ENCODE data around the gene FUOM.
A peak's percentile ranks its signal among the peaks of the same experiment; 100 is the strongest.
"Not testable (repeated sequence)": the region's sequence is repeated elsewhere in the genome, so short reads cannot be mapped to it uniquely, and the experiment has no call there.

Gene FUOM

DNA sequence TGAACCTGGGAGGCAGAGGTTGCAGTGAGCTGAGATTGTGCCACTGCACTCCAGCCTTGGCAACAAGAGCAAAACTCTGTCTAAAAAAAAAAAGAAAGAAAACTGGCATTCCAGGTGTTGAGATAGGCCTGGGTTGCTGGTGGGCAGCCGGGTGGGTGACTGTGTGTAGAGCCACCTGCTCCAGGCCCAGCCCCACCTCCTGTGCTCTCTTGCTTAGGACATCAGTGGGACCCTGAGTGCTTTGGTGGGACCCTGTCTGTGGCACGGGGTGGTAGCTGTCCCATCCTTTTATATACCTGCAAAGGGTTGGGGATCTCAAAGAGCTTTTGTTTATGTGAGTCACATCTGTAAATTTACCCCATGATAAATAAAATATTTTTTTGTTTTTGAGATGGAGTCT lies 27.4 kb upstream of the FUOM start:
- Histone ChIP-seq H3K4me3 (ENCODE audit: low read depth, low read length) (no peak overlapping the region), H3K9ac (ENCODE audit: low read depth, low read length) (no peak overlapping the region), H3K4me1 (ENCODE audit: control insufficient read depth, insufficient read depth, low read length) (no peaks in the 10 kb centered on the region), H3K36me3 (ENCODE audit: control insufficient read depth, insufficient read depth, low read length) (no peaks in the 10 kb centered on the region), H3K9me3 (ENCODE audit: control insufficient read depth, insufficient read depth, low read length) (no peaks in the 10 kb centered on the region), H3K27me3 (ENCODE audit: control insufficient read depth, insufficient read depth, low read length) (peaks cover 8% of the 10 kb centered on the region)

DNA sequence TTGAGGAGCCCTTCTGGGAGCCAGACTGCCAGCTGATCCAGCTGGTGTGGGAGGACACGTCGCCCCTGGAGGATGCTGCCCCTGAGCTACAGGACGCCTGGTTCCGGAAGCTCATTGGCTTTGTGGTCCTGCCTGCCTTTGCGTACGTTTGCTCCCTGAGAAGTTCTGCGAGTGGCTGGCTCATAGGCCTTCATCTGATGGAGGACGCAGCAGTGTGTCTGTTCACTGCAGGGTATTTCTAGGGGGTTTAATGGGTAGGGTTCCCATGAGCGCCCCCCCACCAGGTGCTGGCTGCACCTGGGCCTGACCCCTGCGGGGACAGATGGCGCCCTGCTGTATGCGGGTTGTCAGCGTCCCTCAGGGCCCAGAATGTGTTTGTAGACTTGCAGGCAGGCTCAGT lies 26.3 kb upstream of the FUOM start:
- Histone ChIP-seq H3K4me3 (ENCODE audit: low read depth, low read length) (no peak overlapping the region), H3K36me3 (ENCODE audit: control insufficient read depth, insufficient read depth, low read length) (no peaks in the 10 kb centered on the region), H3K4me1 (ENCODE audit: control insufficient read depth, insufficient read depth, low read length) (no peaks in the 10 kb centered on the region), H3K27me3 (ENCODE audit: control insufficient read depth, insufficient read depth, low read length) (peaks cover 14% of the 10 kb centered on the region), H3K9ac (ENCODE audit: low read depth, low read length) (no peak overlapping the region), H3K9me3 (ENCODE audit: control insufficient read depth, insufficient read depth, low read length) (no peaks in the 10 kb centered on the region)

DNA sequence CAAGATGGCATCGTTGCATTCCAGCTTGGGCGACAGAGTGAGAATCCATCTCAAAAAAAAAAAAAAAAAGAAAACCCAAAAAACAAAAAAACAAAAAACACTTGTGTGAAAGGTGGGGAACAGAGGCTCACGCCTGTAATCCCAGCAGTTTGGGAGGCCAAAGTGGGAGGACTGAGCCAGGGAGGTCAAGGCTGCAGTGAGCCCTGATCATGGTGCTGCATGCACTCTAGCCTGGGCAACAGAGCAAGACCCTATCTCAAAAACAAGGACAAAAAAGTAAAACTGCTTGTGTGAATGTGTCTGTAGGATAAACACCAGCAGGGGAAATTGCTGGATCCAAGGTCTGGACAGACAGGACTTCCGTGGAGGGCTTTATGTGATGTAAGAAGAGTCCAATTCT lies 25.7 kb upstream of the FUOM start:
- Histone ChIP-seq H3K9me3 (ENCODE audit: control insufficient read depth, insufficient read depth, low read length) (no peaks in the 10 kb centered on the region), H3K4me1 (ENCODE audit: control insufficient read depth, insufficient read depth, low read length) (no peaks in the 10 kb centered on the region), H3K36me3 (ENCODE audit: control insufficient read depth, insufficient read depth, low read length) (no peaks in the 10 kb centered on the region), H3K27me3 (ENCODE audit: control insufficient read depth, insufficient read depth, low read length) (peaks cover 15% of the 10 kb centered on the region), H3K4me3 (ENCODE audit: low read depth, low read length) (no peak overlapping the region), H3K9ac (ENCODE audit: low read depth, low read length) (no peak overlapping the region)

DNA sequence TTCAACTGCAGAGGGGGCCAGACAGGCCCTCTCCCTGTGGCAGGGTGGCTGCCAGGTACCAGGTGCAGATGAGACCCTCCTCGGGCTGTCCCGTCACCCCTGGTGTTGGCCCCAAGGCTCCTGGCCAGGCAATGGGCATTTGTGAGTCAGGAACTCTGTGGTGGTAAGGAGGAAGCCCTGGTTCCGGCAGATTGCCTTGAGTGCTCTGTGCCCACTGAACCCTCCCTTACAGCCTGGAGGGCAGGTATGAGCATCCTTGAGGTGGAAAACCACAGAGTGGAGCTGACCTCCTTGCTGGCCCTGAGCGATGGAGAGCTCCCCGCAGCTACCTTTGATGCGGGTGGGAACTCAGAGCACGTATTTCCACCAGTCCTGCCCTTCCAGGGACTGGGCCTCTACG lies 23.2 kb upstream of the FUOM start:
- Histone ChIP-seq H3K27me3 (ENCODE audit: control insufficient read depth, insufficient read depth, low read length) (peaks cover 40% of the 10 kb centered on the region), H3K4me1 (ENCODE audit: control insufficient read depth, insufficient read depth, low read length) (no peaks in the 10 kb centered on the region), H3K4me3 (ENCODE audit: low read depth, low read length) (no peak overlapping the region), H3K9ac (ENCODE audit: low read depth, low read length) (no peak overlapping the region), H3K36me3 (ENCODE audit: control insufficient read depth, insufficient read depth, low read length) (no peaks in the 10 kb centered on the region), H3K9me3 (ENCODE audit: control insufficient read depth, insufficient read depth, low read length) (no peaks in the 10 kb centered on the region)

DNA sequence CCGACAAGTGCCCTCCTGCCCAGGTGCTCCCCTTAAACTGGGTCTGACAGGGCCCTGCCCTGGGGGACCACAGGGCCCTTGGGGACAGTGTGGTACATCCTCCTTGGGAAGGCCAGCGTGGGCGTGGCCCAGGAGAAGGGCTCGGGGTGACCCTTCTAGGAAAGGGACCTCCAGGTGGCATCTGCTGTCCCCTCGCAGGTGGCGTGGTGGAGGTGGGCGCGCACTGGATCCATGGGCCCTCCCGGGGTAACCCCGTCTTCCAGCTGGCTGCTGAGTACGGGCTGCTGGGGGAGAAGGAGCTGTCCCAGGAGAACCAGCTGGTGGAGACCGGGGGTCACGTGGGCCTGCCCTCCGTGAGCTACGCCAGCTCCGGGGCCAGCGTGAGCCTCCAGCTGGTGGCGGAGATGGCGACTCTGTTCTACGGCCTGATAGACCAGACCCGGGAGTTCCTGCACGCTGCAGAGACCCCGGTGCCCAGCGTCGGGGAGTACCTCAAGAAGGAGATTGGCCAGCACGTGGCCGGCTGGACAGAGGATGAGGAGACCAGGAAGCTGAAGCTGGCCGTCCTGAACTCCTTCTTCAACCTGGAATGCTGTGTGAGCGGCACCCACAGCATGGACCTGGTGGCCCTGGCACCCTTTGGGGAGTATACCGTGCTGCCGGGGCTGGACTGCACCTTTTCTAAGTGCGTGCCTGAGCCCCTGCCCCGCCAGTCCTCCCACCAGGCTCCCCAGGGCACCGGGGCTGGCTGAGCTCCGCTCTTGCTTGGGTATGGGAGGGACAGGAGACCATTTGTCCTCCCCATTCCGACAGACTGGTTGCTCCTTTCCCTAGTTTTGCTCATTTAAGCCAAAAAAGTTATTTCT lies 22.2 kb upstream of the FUOM start:
- H3K9me3 ChIP-seq (ENCODE audit: control insufficient read depth, insufficient read depth, low read length) = no peaks in the 10 kb centered on the region
- peaks cover 50% of the 10 kb centered on the region for H3K27me3 ChIP-seq (ENCODE audit: control insufficient read depth, insufficient read depth, low read length)
- H3K4me3 ChIP-seq (ENCODE audit: low read depth, low read length) = peak overlapping the region; percentile 48
- H3K9ac ChIP-seq (ENCODE audit: low read depth, low read length) = no peak overlapping the region
- no peaks in the 10 kb centered on the region for H3K4me1 ChIP-seq (ENCODE audit: control insufficient read depth, insufficient read depth, low read length)
- no peaks in the 10 kb centered on the region for H3K36me3 ChIP-seq (ENCODE audit: control insufficient read depth, insufficient read depth, low read length)

DNA sequence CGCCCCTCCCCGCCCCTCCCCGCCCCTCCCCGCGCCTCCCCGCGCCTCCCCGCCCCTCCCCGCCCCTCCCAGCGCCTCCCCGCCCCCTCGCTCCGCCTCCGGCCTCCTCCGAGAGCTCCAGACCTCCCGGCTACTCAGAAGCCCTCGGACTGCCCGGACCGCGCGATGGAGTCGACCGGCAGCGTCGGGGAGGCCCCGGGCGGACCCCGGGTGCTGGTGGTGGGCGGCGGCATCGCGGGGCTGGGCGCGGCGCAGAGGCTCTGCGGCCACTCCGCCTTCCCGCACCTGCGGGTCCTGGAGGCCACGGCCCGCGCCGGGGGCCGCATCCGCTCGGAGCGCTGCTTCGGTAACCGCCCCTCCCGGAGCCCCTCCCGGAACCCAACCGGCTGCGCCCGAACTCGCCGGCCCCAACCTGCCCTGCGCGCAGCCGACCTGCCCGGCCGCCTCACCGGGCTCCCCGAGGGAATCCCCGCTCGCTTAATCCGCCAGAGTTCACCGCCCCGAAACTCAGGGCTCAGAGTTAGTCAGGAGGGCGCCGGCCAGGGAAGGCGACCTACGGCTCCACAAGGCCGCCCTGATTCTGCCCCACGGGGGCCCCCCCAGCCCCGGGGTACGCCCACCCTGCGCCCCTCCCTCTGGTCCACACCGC lies 21.5 kb upstream of the FUOM start, which contains the start of gene PAOX:
Gene PAOX, plus strand, starts transcription at position 111 of the 649 bp plus-strand sequence. Its CDS starts 55 bp downstream, at position 166.
- no peaks in the 10 kb centered on the region for H3K36me3 ChIP-seq (ENCODE audit: control insufficient read depth, insufficient read depth, low read length)
- H3K9me3 ChIP-seq (ENCODE audit: control insufficient read depth, insufficient read depth, low read length) = no peaks in the 10 kb centered on the region
- H3K4me3 ChIP-seq (ENCODE audit: low read depth, low read length) = peak within 1 kb of the TSS; percentile 80
- H3K9ac ChIP-seq (ENCODE audit: low read depth, low read length) = no peak within 1 kb of the TSS
- H3K27me3 ChIP-seq (ENCODE audit: control insufficient read depth, insufficient read depth, low read length) = peaks cover 58% of the 10 kb centered on the region
- H3K4me1 ChIP-seq (ENCODE audit: control insufficient read depth, insufficient read depth, low read length) = no peaks in the 10 kb centered on the region

DNA sequence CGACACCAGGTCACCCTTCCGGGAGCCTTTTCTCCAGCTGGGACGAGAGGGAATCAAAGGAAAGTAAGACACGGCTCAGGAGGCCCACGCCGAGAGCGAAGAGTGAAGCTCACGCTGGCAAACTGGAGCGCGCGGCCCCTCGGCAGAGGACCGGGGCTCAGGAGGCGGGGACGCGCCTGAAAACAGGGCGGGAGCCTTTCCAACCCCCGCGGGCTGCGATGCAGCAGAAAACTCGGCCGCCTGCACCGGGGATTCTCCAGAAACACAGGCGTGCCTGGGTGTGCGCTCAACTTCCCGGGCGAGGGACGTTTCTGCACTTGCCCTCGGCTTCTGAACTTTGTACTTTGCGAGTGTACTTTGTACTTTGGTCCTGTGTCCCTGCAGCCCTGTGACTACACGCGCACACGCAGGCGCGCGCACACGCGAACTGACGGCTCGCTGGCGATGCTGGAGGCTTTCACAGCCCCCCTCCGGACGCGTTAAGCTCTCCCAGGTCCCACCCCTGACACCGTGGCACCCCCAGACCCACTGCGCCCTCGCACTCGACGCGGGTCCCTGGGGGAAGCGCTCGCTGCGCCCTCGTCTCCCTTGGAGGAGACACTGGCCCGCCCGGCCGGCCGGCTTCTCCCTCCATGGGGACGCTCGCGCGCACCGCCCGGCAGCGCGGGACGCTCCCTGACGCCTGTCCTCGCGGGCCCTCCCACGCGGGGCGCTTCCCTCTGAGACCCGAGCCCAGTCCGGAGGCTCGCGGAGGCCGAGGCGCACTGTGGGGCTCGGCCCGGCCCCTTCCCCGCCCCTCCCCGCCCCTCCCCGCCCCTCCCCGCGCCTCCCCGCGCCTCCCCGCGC lies 20.7 kb upstream of the FUOM start:
- H3K9me3 ChIP-seq (ENCODE audit: control insufficient read depth, insufficient read depth, low read length) = no peaks in the 10 kb centered on the region
- H3K9ac ChIP-seq (ENCODE audit: low read depth, low read length) = no peak overlapping the region
- no peaks in the 10 kb centered on the region for H3K36me3 ChIP-seq (ENCODE audit: control insufficient read depth, insufficient read depth, low read length)
- H3K4me3 ChIP-seq (ENCODE audit: low read depth, low read length) = peak overlapping the region; percentile 80
- H3K4me1 ChIP-seq (ENCODE audit: control insufficient read depth, insufficient read depth, low read length) = no peaks in the 10 kb centered on the region
- peaks cover 62% of the 10 kb centered on the region for H3K27me3 ChIP-seq (ENCODE audit: control insufficient read depth, insufficient read depth, low read length)

DNA sequence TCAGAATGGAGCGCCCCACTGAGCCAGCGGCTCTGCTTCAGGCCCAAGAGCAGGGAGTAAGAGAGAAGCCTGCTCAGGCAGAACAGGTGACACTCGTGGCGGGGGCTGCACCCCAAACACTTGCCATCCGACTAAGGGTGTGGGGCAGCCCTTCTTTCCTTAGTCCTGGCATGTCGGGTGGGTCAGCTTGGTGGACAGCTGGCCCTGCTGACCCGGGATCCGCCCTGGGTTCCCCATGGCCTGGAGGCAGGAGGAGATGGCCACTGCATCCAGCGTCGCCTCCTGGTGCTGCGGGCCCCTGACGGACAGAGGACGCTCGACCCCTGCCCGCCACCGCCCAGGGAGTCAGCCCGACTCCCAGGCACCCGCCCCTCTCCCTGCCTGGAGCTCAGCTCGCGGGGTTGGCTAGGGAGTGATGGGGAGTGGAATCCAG lies 20.0 kb upstream of the FUOM start:
- Histone ChIP-seq H3K36me3 (ENCODE audit: control insufficient read depth, insufficient read depth, low read length) (no peaks in the 10 kb centered on the region), H3K4me1 (ENCODE audit: control insufficient read depth, insufficient read depth, low read length) (no peaks in the 10 kb centered on the region), H3K27me3 (ENCODE audit: control insufficient read depth, insufficient read depth, low read length) (peaks cover 62% of the 10 kb centered on the region), H3K4me3 (ENCODE audit: low read depth, low read length) (peak overlapping the region; percentile 80), H3K9ac (ENCODE audit: low read depth, low read length) (no peak overlapping the region), H3K9me3 (ENCODE audit: control insufficient read depth, insufficient read depth, low read length) (no peaks in the 10 kb centered on the region)

DNA sequence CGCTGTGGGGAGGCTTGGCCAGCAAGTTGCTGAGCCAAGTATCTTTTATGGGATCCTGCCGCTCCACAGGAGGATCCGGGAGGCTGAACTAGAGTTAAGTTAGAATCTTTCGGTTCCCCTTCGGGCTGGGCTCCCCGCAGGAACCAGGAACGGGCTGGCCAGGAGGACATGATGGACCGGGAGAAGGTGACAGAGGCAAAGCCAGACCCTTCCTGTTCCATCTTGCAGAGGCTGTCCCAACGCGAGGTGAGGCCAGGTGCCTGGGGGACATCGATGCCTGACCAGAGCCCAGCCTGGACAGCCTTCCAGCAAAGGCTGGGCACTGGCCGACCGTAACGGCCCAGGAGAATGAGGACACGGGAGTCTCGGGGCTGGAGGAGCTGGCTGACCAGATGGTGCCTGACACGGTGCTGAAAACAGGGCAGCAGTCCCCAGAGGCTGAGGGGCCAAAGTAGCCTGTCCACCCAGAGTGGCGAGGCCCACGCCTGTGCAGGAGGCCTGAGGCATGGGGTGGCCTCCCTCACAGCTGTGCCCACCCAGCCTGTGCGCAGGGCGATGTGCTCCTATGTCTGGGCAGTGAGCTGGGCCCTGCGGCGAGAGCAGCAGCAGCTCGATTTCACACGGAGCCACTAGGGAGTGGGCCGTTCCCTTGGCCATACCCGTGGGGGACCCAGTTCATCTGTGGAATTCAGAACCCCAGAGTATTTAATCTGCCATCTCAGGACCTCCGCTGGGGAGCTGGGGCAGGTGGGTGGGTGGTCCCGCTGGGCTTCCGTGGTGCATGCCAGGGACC lies 19.4 kb upstream of the FUOM start:
- H3K4me1 ChIP-seq (ENCODE audit: control insufficient read depth, insufficient read depth, low read length) = no peaks in the 10 kb centered on the region
- H3K9ac ChIP-seq (ENCODE audit: low read depth, low read length) = no peak overlapping the region
- H3K9me3 ChIP-seq (ENCODE audit: control insufficient read depth, insufficient read depth, low read length) = no peaks in the 10 kb centered on the region
- no peaks in the 10 kb centered on the region for H3K36me3 ChIP-seq (ENCODE audit: control insufficient read depth, insufficient read depth, low read length)
- H3K27me3 ChIP-seq (ENCODE audit: control insufficient read depth, insufficient read depth, low read length) = peaks cover 62% of the 10 kb centered on the region
- H3K4me3 ChIP-seq (ENCODE audit: low read depth, low read length) = peak overlapping the region; percentile 80

DNA sequence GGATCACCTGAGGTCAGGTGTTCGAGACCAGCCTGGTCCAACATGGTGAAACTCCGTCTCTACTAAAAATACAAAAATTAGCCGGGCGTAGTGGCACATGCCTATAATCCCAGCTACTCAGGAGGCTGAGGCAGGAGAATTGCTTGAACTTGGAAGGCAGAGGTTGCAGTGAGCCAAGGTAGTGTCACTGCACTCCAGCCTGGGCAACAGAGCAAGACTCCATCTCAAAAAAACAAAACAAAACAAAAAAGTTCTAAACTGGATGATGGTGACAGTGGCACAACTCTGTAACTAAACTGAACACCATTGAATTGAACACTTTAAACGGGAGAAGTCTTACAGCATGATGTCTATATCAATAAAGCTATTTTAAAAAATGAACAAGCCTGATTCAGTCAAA lies 18.4 kb upstream of the FUOM start:
- peaks cover 62% of the 10 kb centered on the region for H3K27me3 ChIP-seq (ENCODE audit: control insufficient read depth, insufficient read depth, low read length)
- H3K9ac ChIP-seq (ENCODE audit: low read depth, low read length); H3K4me3 ChIP-seq (ENCODE audit: low read depth, low read length); H3K4me1 ChIP-seq (ENCODE audit: control insufficient read depth, insufficient read depth, low read length); H3K36me3 ChIP-seq (ENCODE audit: control insufficient read depth, insufficient read depth, low read length); H3K9me3 ChIP-seq (ENCODE audit: control insufficient read depth, insufficient read depth, low read length): not testable (repeated sequence)

All from iPS-15b (cell line).